Lower leg skin (tissue), 3 donors: ENCODE results near the gene MX1.

ENCODE experiments used
- CTCF ChIP-seq, 3 donors: fragments of 450-650 bp; IDR thresholded peaks; one replicate each; pipeline ENCODE4 v1.5.1; 2016; ENCODE audit warnings: antibody characterized with exemption in 3 of 3, mild to moderate bottlenecking in 3 of 3, moderate library complexity in 2 of 3
- POLR2A ChIP-seq, 2 donors: fragments of 450-650 bp; IDR thresholded peaks; one replicate each; pipeline ENCODE4 v1.6.1; 2016 to 2017; ENCODE audit warnings: antibody characterized with exemption in 2 of 2, mild to moderate bottlenecking in 1 of 2, moderate library complexity in 1 of 2

- TF ChIP-seq CTCF (IDR thresholded peaks at IDR 0.05) = no peak
- TF ChIP-seq POLR2A (IDR thresholded peaks at IDR 0.05) = no peak
Observed at GRCh38 chr21:41481191-41481590, 55.2 kb downstream of the MX1 start.
